ENCODE measurements around the gene CDHR2.

DNA sequence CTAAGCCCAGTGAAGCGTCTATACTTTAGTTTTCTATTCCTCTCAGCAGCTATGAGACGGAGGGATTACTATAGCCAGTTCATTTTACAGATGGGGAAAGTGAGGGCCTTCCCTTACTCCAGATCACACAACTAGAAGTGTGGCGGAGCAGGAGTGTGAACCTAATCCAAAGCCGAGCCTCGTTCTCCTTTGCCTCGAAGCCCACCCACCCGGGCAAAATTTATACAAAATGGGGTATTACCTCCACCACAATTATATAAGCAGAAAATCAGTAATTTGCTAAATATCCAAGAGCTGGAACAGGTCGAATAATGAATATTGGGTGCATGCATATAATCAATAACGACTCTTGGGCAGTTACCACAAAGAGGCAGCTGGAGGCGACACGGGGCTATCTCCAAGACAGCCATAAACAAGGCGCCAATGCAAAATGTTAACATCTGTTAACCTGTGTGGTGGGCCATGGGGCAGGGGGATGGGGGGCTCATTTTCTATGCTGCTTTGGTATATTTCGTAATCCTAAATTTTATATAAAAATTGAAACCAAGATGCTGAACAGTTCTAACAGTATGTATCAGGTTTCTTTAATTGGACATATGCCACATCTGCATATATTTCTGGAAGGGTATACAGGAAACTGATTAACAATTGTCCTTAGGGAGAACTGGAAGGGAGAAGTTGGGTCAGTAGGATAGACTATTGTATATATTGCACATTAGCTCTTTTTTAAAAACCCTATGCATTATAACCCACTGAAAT is 10.7 kb upstream of the CDHR2 start:
- no peak for TF ChIP-seq POLR2A (IDR thresholded peaks at IDR 0.05)
- TF ChIP-seq CTCF (IDR thresholded peaks at IDR 0.05), result no peak

All from tibial nerve (tissue), 3 donors.